CD4-positive, alpha-beta T cell treated with Interferon gamma for 1 hour (primary cell): ENCODE results near the gene SLC5A12.

Experiments
- DNase-seq: peaks from one replicate; pipeline ENCODE4 v3.0.0-alpha.2; 2020

Gene SLC5A12

GRCh38 chr11:26721948-26722475 is at the start of gene SLC5A12:
Gene SLC5A12 (minus strand): TSS chr11:26722060. CDS start chr11:26721714, 346 bp downstream.
- no peak for DNase-seq

GRCh38 chr11:26769027-26769426 is 47.2 kb upstream of the SLC5A12 start:
- DNase-seq = no peak

GRCh38 chr11:26767060-26767459 is 45.2 kb upstream of the SLC5A12 start:
- no peak for DNase-seq

- no peak for DNase-seq
Measured at GRCh38 chr11:26765323-26765722, 43.5 kb upstream of the SLC5A12 start.

GRCh38 chr11:26764825-26765224 is 43.0 kb upstream of the SLC5A12 start:
- no peak for DNase-seq

GRCh38 chr11:26764315-26764714 is 42.5 kb upstream of the SLC5A12 start:
- DNase-seq = no peak

- no peak for DNase-seq
Measured at GRCh38 chr11:26762089-26762488, 40.2 kb upstream of the SLC5A12 start.

- no peak for DNase-seq
Measured at GRCh38 chr11:26761361-26761809, 39.5 kb upstream of the SLC5A12 start.

GRCh38 chr11:26757995-26758394 is 36.1 kb upstream of the SLC5A12 start:
- DNase-seq = no peak

GRCh38 chr11:26755762-26756161 is 33.9 kb upstream of the SLC5A12 start:
- DNase-seq = no peak

- DNase-seq = no peak
Measured at GRCh38 chr11:26753723-26754504, 32.1 kb upstream of the SLC5A12 start.

- no peak for DNase-seq
Measured at GRCh38 chr11:26749927-26750326, 28.1 kb upstream of the SLC5A12 start.

- DNase-seq = no peak
Measured at GRCh38 chr11:26743622-26744021, 21.8 kb upstream of the SLC5A12 start.

- DNase-seq = no peak
Measured at GRCh38 chr11:26742966-26743365, 21.1 kb upstream of the SLC5A12 start.

GRCh38 chr11:26741036-26741435 is 19.2 kb upstream of the SLC5A12 start:
- no peak for DNase-seq

GRCh38 chr11:26739366-26740073 is 17.7 kb upstream of the SLC5A12 start:
- no peak for DNase-seq

- DNase-seq = no peak
Measured at GRCh38 chr11:26734691-26735090, 12.8 kb upstream of the SLC5A12 start.

GRCh38 chr11:26731084-26731456 is 9.2 kb upstream of the SLC5A12 start:
- no peak for DNase-seq

- DNase-seq = no peak
Measured at GRCh38 chr11:26730414-26731083, 8.7 kb upstream of the SLC5A12 start.

GRCh38 chr11:26729284-26729683 is 7.4 kb upstream of the SLC5A12 start:
- DNase-seq = no peak

GRCh38 chr11:26726960-26727359 is 5.1 kb upstream of the SLC5A12 start:
- no peak for DNase-seq

GRCh38 chr11:26719998-26720397 is 1.9 kb downstream of the SLC5A12 start:
- no peak for DNase-seq

- no peak for DNase-seq
Measured at GRCh38 chr11:26719289-26719973, 2.4 kb downstream of the SLC5A12 start.
